HepG2 (cell line): ENCODE measurements around the gene CRHR1. TPM values are rescaled to one million over a fixed set of nuclear protein-coding genes. Genes with fewer than 3 reads are reported as not detected.

ENCODE experiments used
- ATAC-seq: fragments of 200-7000 bp; cut with Tn5 transposase; 3 replicates; pipeline ENCODE4 v1.9.1; 2020; ENCODE audit warnings: mild to moderate bottlenecking, moderate library complexity
- BruUV-seq: library from RNA; stranded (reverse); fragments of 400-500 nt; replicated peaks from 2 replicates; lab custom pipeline; 2021; lab: Mats Ljungman, UMichigan
- CTCF ChIA-PET: fragments of 300-600 bp; formaldehyde crosslinking; extraction: SDS; loops from one replicate; lab custom pipeline; 2021; ENCODE audit warnings: low total read pairs, inconsistent platforms, low intra/inter-chr PET ratio; lab: Yijun Ruan, JAX
- POLR2A ChIA-PET: fragments of 350-600 bp; sonication (Branson Sonifier 250); formaldehyde crosslinking; loops from one replicate; lab custom pipeline; 2020; ENCODE audit warnings: antibody characterized with exemption, inconsistent platforms; lab: Yijun Ruan, JAX
- DNase-seq: peaks from one replicate; pipeline ENCODE4 v3.0.0-alpha.2; 2015; ENCODE audit warnings: low spot score
- FAIRE-seq: peaks from 3 replicates; lab custom pipeline; 2011; peaks lifted over from hg19 to GRCh38; lab: Jason Lieb, UNC
- H2AFZ ChIP-seq: one replicate; pipeline ENCODE4 v1.6.1; 2011; ENCODE audit warnings: low read length, inconsistent platforms
- H3K27ac ChIP-seq: fragments of 300-600 bp; 3 replicates; pipeline ENCODE4 v1.8.0; 2011; ENCODE audit warnings: mixed run types, mild to moderate bottlenecking, mixed read lengths, low read length, inconsistent platforms; ENCODE audit not compliant: insufficient read depth; ENCODE audit errors: extremely low read length
- H3K27me3 ChIP-seq, 2 experiments: fragments of 200-600 bp in 1 of 2; 2 replicates in 1 of 2; 3 replicates in 1 of 2; pipeline versions ENCODE4 v1.6.0 to v1.8.0; 2011; ENCODE audit warnings: low read length in 2 of 2, mild to moderate bottlenecking in 2 of 2, moderate library complexity in 2 of 2, inconsistent platforms in 1 of 2; ENCODE audit not compliant: insufficient read depth in 2 of 2, control insufficient read depth in 1 of 2
- H3K36me3 ChIP-seq, 2 experiments: fragments of 200-600 bp in 1 of 2; replicated peaks in 1 of 2; 2 replicates in 1 of 2; 3 replicates in 1 of 2; pipeline versions ENCODE4 v1.5.1 to v1.8.0; 2011; ENCODE audit warnings: low read length in 2 of 2, inconsistent platforms in 1 of 2; ENCODE audit not compliant: insufficient read depth in 2 of 2, control insufficient read depth in 1 of 2
- H3K4me1 ChIP-seq: 2 replicates; pipeline ENCODE4 v1.5.1; 2012; ENCODE audit warnings: low read length, inconsistent platforms; ENCODE audit not compliant: insufficient read depth
- H3K4me2 ChIP-seq: 2 replicates; pipeline ENCODE4 v1.6.0; 2011; ENCODE audit warnings: low read depth, low read length, inconsistent platforms
- H3K4me3 ChIP-seq, 3 experiments: fragments of 200-600 bp in 1 of 3; sonication (generic), shearing (Covaris generic) in 1 of 3; replicated peaks in 1 of 3; 2 replicates each; pipeline ENCODE4 v1.5.1; 2011 to 2016; ENCODE audit warnings: low read length in 3 of 3, inconsistent platforms in 2 of 3, low read depth in 2 of 3, mild to moderate bottlenecking in 2 of 3, control low read depth in 1 of 3, mixed read lengths in 1 of 3; ENCODE audit not compliant: insufficient read depth in 1 of 3
- H3K79me2 ChIP-seq: one replicate; pipeline ENCODE4 v1.6.1; 2011; ENCODE audit warnings: low read length, inconsistent platforms; ENCODE audit not compliant: insufficient read depth
- H3K9ac ChIP-seq: 2 replicates; pipeline ENCODE4 v1.6.0; 2011; ENCODE audit warnings: mild to moderate bottlenecking, low read depth, low read length, inconsistent platforms; ENCODE audit not compliant: insufficient read depth
- H3K9me3 ChIP-seq: 2 replicates; pipeline ENCODE4 v1.5.1; 2012; ENCODE audit warnings: mild to moderate bottlenecking, low read length
- H4K20me1 ChIP-seq: 2 replicates; pipeline ENCODE4 v1.6.0; 2011; ENCODE audit warnings: inconsistent platforms, mild to moderate bottlenecking, low read length, moderate library complexity; ENCODE audit not compliant: insufficient read depth
- EEA1 ChIP-seq: sonication (generic); formaldehyde crosslinking; IDR thresholded peaks from 2 replicates; pipeline ENCODE4 v1.5.1; 2020; ENCODE audit warnings: mild to moderate bottlenecking, missing genetic modification reagents, borderline replicate concordance
- HINFP ChIP-seq: sonication (generic); formaldehyde crosslinking; IDR thresholded peaks from 2 replicates; pipeline ENCODE4 v1.4.0; 2020; ENCODE audit warnings: low read depth, mild to moderate bottlenecking, missing genetic modification reagents
- KDM2A ChIP-seq: sonication (generic); formaldehyde crosslinking; IDR thresholded peaks from 2 replicates; pipeline ENCODE4 v1.4.0; 2020; ENCODE audit warnings: low read depth, missing genetic modification reagents, borderline replicate concordance
- KLF16 ChIP-seq, 2 experiments: sonication (generic) in 1 of 2; formaldehyde crosslinking in 1 of 2; IDR thresholded peaks; 2 replicates each; pipeline versions ENCODE4 v1.6.1 to v1.8.0; 2016 to 2023; ENCODE audit warnings: missing genetic modification reagents in 2 of 2, missing compliant biosample characterization in 1 of 2
- MAFG ChIP-seq: sonication (generic); formaldehyde crosslinking; IDR thresholded peaks from 2 replicates; pipeline ENCODE4 v1.5.1; 2020; ENCODE audit warnings: mild to moderate bottlenecking, missing genetic modification reagents
- MED1 ChIP-seq: sonication (generic); formaldehyde crosslinking; IDR thresholded peaks from 2 replicates; pipeline ENCODE4 v1.4.0; 2020; ENCODE audit warnings: missing genetic modification reagents
- MTF1 ChIP-seq: sonication (generic); formaldehyde crosslinking; IDR thresholded peaks from 2 replicates; pipeline ENCODE4 v1.5.0; 2020; ENCODE audit warnings: missing genetic modification reagents
- MZF1 ChIP-seq: sonication (generic); formaldehyde crosslinking; IDR thresholded peaks from 2 replicates; pipeline ENCODE4 v1.8.1; 2023; ENCODE audit warnings: mild to moderate bottlenecking, missing genetic modification reagents, borderline replicate concordance
- PLRG1 ChIP-seq: fragments of 450-650 bp; conservative IDR thresholded peaks from 2 replicates; pipeline ENCODE4 v1.6.1; 2016
- ZNF276 ChIP-seq: sonication (generic); formaldehyde crosslinking; IDR thresholded peaks from 2 replicates; pipeline ENCODE4 v1.4.0; 2020; ENCODE audit warnings: mild to moderate bottlenecking, low read depth, missing genetic modification reagents
- ZNF496 ChIP-seq: sonication (generic); formaldehyde crosslinking; IDR thresholded peaks from 2 replicates; pipeline ENCODE4 v1.8.1; 2023; ENCODE audit warnings: mild to moderate bottlenecking, moderate library complexity, missing genetic modification reagents; ENCODE audit not compliant: insufficient replicate concordance
- ZNF589 ChIP-seq: sonication (generic); formaldehyde crosslinking; conservative IDR thresholded peaks from 2 replicates; pipeline ENCODE4 v1.8.0; 2022; ENCODE audit warnings: mild to moderate bottlenecking, moderate library complexity, missing genetic modification reagents
- ZNF639 ChIP-seq: conservative IDR thresholded peaks from 2 replicates; pipeline ENCODE4 v1.6.1; 2018; ENCODE audit warnings: missing genetic modification reagents
- ZNF75D ChIP-seq: sonication (generic); formaldehyde crosslinking; IDR thresholded peaks from 2 replicates; pipeline ENCODE4 v1.8.1; 2023; ENCODE audit warnings: missing genetic modification reagents, mild to moderate bottlenecking, borderline replicate concordance
- WGBS: methylation state at CpG from one replicate; pipeline ENCODE4 v1.1.6; 2017; ENCODE audit warnings: low lambda C conversion rate; 5-methylcytosine and 5-hydroxymethylcytosine counted together
- in situ Hi-C: cut with HindIII; loops from 2 replicates; pipeline ENCODE4 v1.10.0; 2017; ENCODE audit warnings: low pct_unique_long_range_greater_than_20kb; ENCODE audit not compliant: extremely low pct_ligation_motif_present
- intact Hi-C: fragments of 100-400 bp; cut with micrococcal nuclease; formaldehyde crosslinking; loops from one replicate; pipeline ENCODE4 v1.10.0; 2022; ENCODE audit not compliant: unreplicated experiment
- polyA plus RNA-seq, 8 experiments: library from polyadenylated mRNA; depleted of rRNA in 3 of 8; stranded (reverse) in 7 of 8; unstranded in 1 of 8; fragments of >200 nt; fragmentation: Illumina TruSeq in 4 of 8; extraction: Trizol in 4 of 8; gene quantifications; 2 replicates each; pipeline versions ENCODE4 v1.2.1 to v1.2.3, GENCODE V29; 2011 to 2016; ENCODE audit warnings: low read depth in 4 of 8, missing spikeins in 1 of 8, mixed read lengths in 1 of 8; ENCODE audit not compliant: insufficient read depth in 1 of 8
- total RNA-seq, 5 experiments: library from RNA; depleted of rRNA; stranded (reverse); fragments of >200 nt; fragmentation: Illumina TruSeq; extraction: Trizol; gene quantifications; 2 replicates each; pipeline ENCODE4 v1.2.3, GENCODE V29; 2016; ENCODE audit warnings: low read depth in 1 of 5
- TF ChIP-seq, protein P1 (sequence below): sonication (generic); formaldehyde crosslinking; IDR thresholded peaks from 2 replicates; pipeline ENCODE4 v1.4.0; 2020; ENCODE audit warnings: missing genetic modification reagents
- TF ChIP-seq, protein P2 (sequence below): sonication (generic); formaldehyde crosslinking; IDR thresholded peaks from 2 replicates; pipeline ENCODE4 v1.5.0; 2020; ENCODE audit warnings: missing genetic modification reagents

Gene CRHR1
- total and polyA plus RNA-seq, 2 of the 13 experiments (the other 11 are each of a cell fraction or from before 2014, with no cell fraction given), result not detected

DNA sequence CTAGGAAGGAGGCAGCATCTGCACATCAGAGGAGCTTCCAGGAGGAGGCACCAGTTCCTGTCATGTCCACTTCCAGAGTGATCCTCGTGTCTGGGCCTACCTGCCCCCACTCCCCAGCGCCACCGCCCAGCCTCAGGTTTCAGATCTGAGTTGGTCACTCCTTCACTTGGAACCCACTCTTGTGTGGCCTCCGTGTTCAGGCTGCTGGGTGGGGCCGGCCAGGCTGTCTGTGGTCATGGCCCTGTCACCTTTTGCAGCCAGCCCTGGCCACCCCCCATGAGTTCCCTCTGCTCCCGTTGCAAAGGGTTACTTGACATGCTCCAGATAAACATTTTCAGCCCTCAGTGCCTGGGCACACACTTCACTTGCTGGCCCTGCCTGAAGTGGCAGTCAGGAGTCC, 33.9 kb downstream of the CRHR1 start (continued):
- TF ChIP-seq, protein P1, sequence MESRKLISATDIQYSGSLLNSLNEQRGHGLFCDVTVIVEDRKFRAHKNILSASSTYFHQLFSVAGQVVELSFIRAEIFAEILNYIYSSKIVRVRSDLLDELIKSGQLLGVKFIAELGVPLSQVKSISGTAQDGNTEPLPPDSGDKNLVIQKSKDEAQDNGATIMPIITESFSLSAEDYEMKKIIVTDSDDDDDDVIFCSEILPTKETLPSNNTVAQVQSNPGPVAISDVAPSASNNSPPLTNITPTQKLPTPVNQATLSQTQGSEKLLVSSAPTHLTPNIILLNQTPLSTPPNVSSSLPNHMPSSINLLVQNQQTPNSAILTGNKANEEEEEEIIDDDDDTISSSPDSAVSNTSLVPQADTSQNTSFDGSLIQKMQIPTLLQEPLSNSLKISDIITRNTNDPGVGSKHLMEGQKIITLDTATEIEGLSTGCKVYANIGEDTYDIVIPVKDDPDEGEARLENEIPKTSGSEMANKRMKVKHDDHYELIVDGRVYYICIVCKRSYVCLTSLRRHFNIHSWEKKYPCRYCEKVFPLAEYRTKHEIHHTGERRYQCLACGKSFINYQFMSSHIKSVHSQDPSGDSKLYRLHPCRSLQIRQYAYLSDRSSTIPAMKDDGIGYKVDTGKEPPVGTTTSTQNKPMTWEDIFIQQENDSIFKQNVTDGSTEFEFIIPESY (CRISPR knock-in tag), result no peak
- TF ChIP-seq ZNF589 (CRISPR knock-in tag), result no peak
- no peak for TF ChIP-seq MZF1 (CRISPR knock-in tag)
- no peak for TF ChIP-seq ZNF276 (CRISPR knock-in tag)
- no peak for TF ChIP-seq MTF1 (CRISPR knock-in tag)

DNA sequence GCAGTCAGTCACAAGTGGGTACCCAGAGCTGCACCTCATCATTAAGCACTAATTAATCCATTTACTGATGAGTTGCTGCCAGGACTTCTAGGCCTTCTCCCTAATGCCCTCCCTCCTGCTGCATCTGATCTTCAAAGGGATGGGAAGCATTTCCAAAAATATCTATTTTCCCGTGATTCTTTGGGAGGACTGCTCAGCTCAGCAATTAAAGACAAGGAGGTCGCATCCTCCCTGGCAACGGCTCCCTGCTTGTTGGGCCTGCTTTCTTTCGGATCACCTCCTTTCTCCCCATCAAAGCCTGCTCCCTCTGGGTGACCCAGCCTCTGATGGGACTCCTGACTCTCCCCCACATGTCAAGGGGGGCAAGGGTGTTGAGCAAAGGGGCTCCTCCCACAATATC, 34.6 kb downstream of the CRHR1 start:
- DNase-seq (no peak), ATAC-seq (no peak), FAIRE-seq (no peak)
- Histone ChIP-seq H3K4me1 (peaks cover 23% of the 10 kb centered on the region), H3K27ac (no peak overlapping the region), H4K20me1 (no peaks in the 10 kb centered on the region), H3K9me3 (no peaks in the 10 kb centered on the region), H2AFZ (no peak overlapping the region), H3K4me3 (no peak overlapping the region), H3K4me2 (no peak overlapping the region), H3K79me2 (no peaks in the 10 kb centered on the region), H3K36me3 (no peaks in the 10 kb centered on the region), H3K27me3 (peaks cover 15 to 76% of the 10 kb centered on the region in 2 experiments; a peak in 4 of 5 replicates), H3K9ac (no peak overlapping the region)
- BruUV-seq, result no TSS peak
- 3% methylated on average over 4 of the region's 4 CpGs for WGBS
- ChIA-PET CTCF (no interaction called here), POLR2A (no interaction called here)
- intact Hi-C loops (no loop called here), in situ Hi-C loops (no loop called here)
- TF ChIP-seq MAFG (CRISPR knock-in tag), result no peak
- no peak for TF ChIP-seq EEA1 (CRISPR knock-in tag)
- no peak for TF ChIP-seq ZNF639 (CRISPR knock-in tag)
- TF ChIP-seq KLF16 (CRISPR knock-in tag; IDR thresholded peaks at IDR 0.05), result no peak
- TF ChIP-seq ZNF496 (CRISPR knock-in tag), result no peak
- no peak for TF ChIP-seq KDM2A
- no peak for TF ChIP-seq PLRG1
- TF ChIP-seq, protein P2, sequence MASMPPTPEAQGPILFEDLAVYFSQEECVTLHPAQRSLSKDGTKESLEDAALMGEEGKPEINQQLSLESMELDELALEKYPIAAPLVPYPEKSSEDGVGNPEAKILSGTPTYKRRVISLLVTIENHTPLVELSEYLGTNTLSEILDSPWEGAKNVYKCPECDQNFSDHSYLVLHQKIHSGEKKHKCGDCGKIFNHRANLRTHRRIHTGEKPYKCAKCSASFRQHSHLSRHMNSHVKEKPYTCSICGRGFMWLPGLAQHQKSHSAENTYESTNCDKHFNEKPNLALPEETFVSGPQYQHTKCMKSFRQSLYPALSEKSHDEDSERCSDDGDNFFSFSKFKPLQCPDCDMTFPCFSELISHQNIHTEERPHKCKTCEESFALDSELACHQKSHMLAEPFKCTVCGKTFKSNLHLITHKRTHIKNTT (CRISPR knock-in tag), result no peak
- no peak for TF ChIP-seq ZNF75D (CRISPR knock-in tag)
- TF ChIP-seq MED1, result no peak
- TF ChIP-seq HINFP (CRISPR knock-in tag), result no peak
